ENCODE measurements around the gene CHID1. TPM values are rescaled to one million over a fixed set of nuclear protein-coding genes. Genes with fewer than 3 reads are reported as not detected.
A peak's percentile ranks its signal among the peaks of the same experiment; 100 is the strongest.

CHID1 gene
- total RNA-seq (2011; cell fraction: chromatin; rRNA removed; ENCODE audit: low replicate concordance), result 131 and 294 TPM in 2 replicates
- 219 and 240 TPM in 2 replicates for total RNA-seq (2011; cell fraction: nucleolus; rRNA removed)
- 152 and 195 TPM in 2 replicates for total RNA-seq (2011; cell fraction: nucleoplasm; rRNA removed)
- total RNA-seq (2014; rRNA removed) (39.8 and 54.6 TPM in 2 replicates), total RNA-seq (2014; rRNA removed; fragmentation: Illumina TruSeq; extraction: Trizol) (14.2 and 22.4 TPM in 2 replicates), total RNA-seq (2015; rRNA removed; fragmentation: Illumina TruSeq; extraction: Trizol) (35.6 and 35.8 TPM in 2 replicates), total RNA-seq (2021) (108 and 114 TPM in 2 replicates), polyA plus RNA-seq (2011; rRNA removed) (46.0 and 56.3 TPM in 2 replicates), polyA plus RNA-seq (2014; fragmentation: Illumina TruSeq; extraction: Trizol) (67.7 and 81.6 TPM in 2 replicates), polyA plus RNA-seq (2014; fragmentation: Nextera tagmentation; extraction: Ambion mirVana) (10 to 100 TPM; 15.1 to 29.6 TPM), polyA plus RNA-seq (2014; rRNA removed) (57.8 and 70.5 TPM in 2 replicates), polyA minus RNA-seq (2011; rRNA and poly(A)+ RNA removed) (48.8 and 59.6 TPM in 2 replicates), Bru-seq, nascent RNA (percentile 67 among the genes with signal in this experiment), BruChase-seq, experiment 1, labeled RNA remaining after a 2-hour chase (percentile 59 among the genes with signal in this experiment), BruChase-seq, experiment 2, labeled RNA remaining after a 6-hour chase (percentile 53 among the genes with signal in this experiment)
- 80.3 and 118 TPM in 2 replicates for polyA plus RNA-seq (2011; cell fraction: cytosol; rRNA removed)
- polyA plus RNA-seq (2011; cell fraction: nucleus; rRNA removed), result 57.2 and 75.5 TPM in 2 replicates
- polyA plus RNA-seq (2012), result 82.8 and 102 TPM in 2 replicates
- 54.2 and 58.6 TPM in 2 replicates for polyA minus RNA-seq (2011; cell fraction: cytosol; rRNA and poly(A)+ RNA removed)
- polyA minus RNA-seq (2011; cell fraction: nucleus; rRNA and poly(A)+ RNA removed), result 29.0 and 29.1 TPM in 2 replicates
- long read RNA-seq, experiment 1, transcript CHID1-203 (14 exons, 1,477 nt), result minor isoform, 38 of 311 reads
- long read RNA-seq, experiment 1, transcript CHID1-201 (13 exons, 3,374 nt), result major isoform, 79 of 311 reads
- long read RNA-seq, experiment 1, transcript CHID1-202 (12 exons, 1,289 nt), result minor isoform, 34 of 311 reads
- long read RNA-seq, experiment 1, partial matches to known transcripts, result 43 of 311 reads
- long read RNA-seq, experiment 1, other reads (novel, unspliced or antisense), result 112 of 311 reads
- long read RNA-seq, experiment 2, transcript CHID1-202 (12 exons, 1,289 nt), result minor isoform, 7 of 102 reads
- long read RNA-seq, experiment 2, transcript CHID1-201 (13 exons, 3,374 nt), result major isoform, 21 of 102 reads
- long read RNA-seq, experiment 2, partial matches to known transcripts, result 24 of 102 reads
- long read RNA-seq, experiment 2, other reads (novel, unspliced or antisense), result 50 of 102 reads
- long read RNA-seq, experiment 3, transcript CHID1-202 (12 exons, 1,289 nt), result minor isoform, 18 of 133 reads
- long read RNA-seq, experiment 3, transcript CHID1-203 (14 exons, 1,477 nt), result minor isoform, 12 of 133 reads
- long read RNA-seq, experiment 3, transcript CHID1-201 (13 exons, 3,374 nt), result major isoform, 43 of 133 reads
- long read RNA-seq, experiment 3, partial matches to known transcripts, result 25 of 133 reads
- long read RNA-seq, experiment 3, other reads (novel, unspliced or antisense), result 35 of 133 reads

- Histone ChIP-seq H4K20me1 (replicated peaks; ENCODE audit: control insufficient read depth, insufficient read depth, low read length) (peaks cover 15% of the 10 kb centered on the region; the same call in 1 of the 2 replicates), H3K79me2 (ENCODE audit: control insufficient read depth, insufficient read depth, low read length) (peaks cover 40% of the 10 kb centered on the region), H3K9me3 (replicated peaks; ENCODE audit: control insufficient read depth, insufficient read depth, low read depth, low read length) (no peaks in the 10 kb centered on the region), H3K27me3 (ENCODE audit: control insufficient read depth in 2 of 2, insufficient read depth in 2 of 2, low read length in 2 of 2) (no peaks in the 10 kb centered on the region), H3K9ac (ENCODE audit: insufficient read depth in 1 of 2, low read depth in 2 of 2, low read length in 2 of 2) (peak within 1 kb of the TSS; percentile 81 to 97), H3K36me3 (ENCODE audit: control insufficient read depth, insufficient read depth, low read length) (peaks cover 35% of the 10 kb centered on the region; the same call in 2 of the 3 replicates), H3K27ac (ENCODE audit: extremely low read depth, low read depth, low read length) (peak within 1 kb of the TSS; percentile 93), H3K4me2 (ENCODE audit: insufficient read depth, low read length) (peak within 1 kb of the TSS; percentile 91), H2AFZ (ENCODE audit: low read depth, low read length) (peak within 1 kb of the TSS; percentile 88), H3K4me1 (replicated peaks in 1 of 2; ENCODE audit: control insufficient read depth in 2 of 2, insufficient read depth in 2 of 2, low read length in 2 of 2) (peaks cover 37 to 59% of the 10 kb centered on the region in 2 experiments), H3K4me3 (peak within 1 kb of the TSS; percentile 100), H3K9me1 (ENCODE audit: control insufficient read depth, insufficient read depth, low read length) (no peaks in the 10 kb centered on the region)
- ChIA-PET POLR2A (interaction anchor here (0.6 to 1.0 kb wide), 2 partner anchors 38 to 862 kb away, joined by 3 to 4 read pairs; no protein-coding TSS in a partner anchor), CTCF (ENCODE audit: low intra/inter-chr PET ratio) (no interaction called here)
- in situ Hi-C loops (cut with MboI) (no loop called here), intact Hi-C loops (cut with micrococcal nuclease) (loop anchor here (10.0 kb wide), 1 partner anchor 66 kb away; the partner anchor contains the start of genes POLR2L and TSPAN4)
- BruUV-seq (replicated peaks), result no TSS peak
- 0% methylated on average over 30 of the region's 59 CpGs for WGBS (ENCODE audit: insufficient coverage, low coverage, missing lambda C conversion rate)
- DNase-seq (ENCODE audit: extremely low read depth in 1 of 4, low spot score in 3 of 4) (peak; percentile 93 to 98 (median 97)), FAIRE-seq (peak; percentile 51), ATAC-seq (peak; percentile 96)
- TF ChIP-seq CTCF (IDR thresholded peaks at IDR 0.05 in 2 of 3, conservative IDR thresholded peaks at IDR 0.05 in 1 of 3; ENCODE audit: insufficient read depth in 2 of 3, low read depth in 1 of 3, low read length in 3 of 3) (peak in 2 of 3 experiments; percentile 9 to 26; a peak in 2 of 6 replicates), TAL1 (IDR thresholded peaks at IDR 0.05) (no peak), PKNOX1 (IDR thresholded peaks at IDR 0.05) (0 out of 2 replicates have a peak, but pooled peaks have one; percentile 20), ZNF263 (CRISPR knock-in tag; IDR thresholded peaks at IDR 0.05; ENCODE audit: borderline replicate concordance) (no peak), RHOXF2B (CRISPR knock-in tag; conservative IDR thresholded peaks at IDR 0.05) (no peak), E4F1 (CRISPR knock-in tag; IDR thresholded peaks at IDR 0.05; ENCODE audit: borderline replicate concordance) (no peak)
- TF ChIP-seq, protein P1, sequence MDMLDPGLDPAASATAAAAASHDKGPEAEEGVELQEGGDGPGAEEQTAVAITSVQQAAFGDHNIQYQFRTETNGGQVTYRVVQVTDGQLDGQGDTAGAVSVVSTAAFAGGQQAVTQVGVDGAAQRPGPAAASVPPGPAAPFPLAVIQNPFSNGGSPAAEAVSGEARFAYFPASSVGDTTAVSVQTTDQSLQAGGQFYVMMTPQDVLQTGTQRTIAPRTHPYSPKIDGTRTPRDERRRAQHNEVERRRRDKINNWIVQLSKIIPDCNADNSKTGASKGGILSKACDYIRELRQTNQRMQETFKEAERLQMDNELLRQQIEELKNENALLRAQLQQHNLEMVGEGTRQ (CRISPR knock-in tag; IDR thresholded peaks at IDR 0.05), result no peak
These were observed at the start of gene CHID1 for GRCh38 chr11:910589-911030. CHID1 (minus strand) TSS chr11:910810; CDS start chr11:904816, 5,994 bp downstream.
